Measurements from ENCODE around the gene HSD17B1.
"Not testable (repeated sequence)": the region's sequence is repeated elsewhere in the genome, so short reads cannot be mapped to it uniquely, and the experiment has no call there.

Gene HSD17B1

GRCh38 chr17:42547698-42548069, 5.0 kb upstream of the HSD17B1 start:
- no peak for DNase-seq (ENCODE audit: low read depth, low spot score)

DNA sequence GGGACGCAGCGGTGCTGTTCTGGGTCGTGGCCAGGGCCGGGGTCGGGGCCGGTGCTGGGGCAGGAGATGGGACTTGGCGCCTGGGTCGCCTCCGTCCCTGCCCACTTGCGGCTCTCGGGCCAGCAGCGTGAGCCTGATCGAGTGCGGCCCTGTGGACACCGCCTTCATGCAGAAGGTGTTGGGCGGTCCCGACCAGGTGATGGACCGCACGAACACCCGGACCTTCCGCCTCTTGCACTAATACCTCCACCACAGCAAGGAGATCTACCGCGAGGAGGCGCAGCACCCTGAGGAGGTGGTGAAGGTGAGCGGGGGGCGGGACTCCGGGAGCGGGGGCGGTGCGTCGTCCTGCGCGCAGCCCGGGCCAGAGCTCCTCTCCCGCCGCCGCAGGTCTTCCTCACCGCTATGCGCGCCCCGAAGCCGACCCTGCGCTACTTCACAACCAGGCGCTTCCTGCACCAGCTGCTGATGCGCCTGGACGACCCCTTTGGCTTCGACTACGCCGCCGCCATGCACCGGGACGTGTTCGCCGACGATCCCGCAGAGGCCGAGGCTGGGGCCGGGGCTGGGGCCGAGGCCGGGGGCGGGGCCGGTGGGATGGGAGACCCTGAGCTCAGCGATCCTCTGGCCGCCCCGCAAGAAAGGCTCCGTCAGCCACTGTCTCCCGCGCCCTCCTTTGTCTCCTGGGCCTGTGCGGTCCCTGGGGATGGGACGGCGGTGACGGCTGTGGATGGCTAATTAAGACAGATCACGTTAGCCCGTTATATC, 4.5 kb upstream of the HSD17B1 start:
- DNase-seq (ENCODE audit: low read depth, low spot score) = peak; percentile 83

DNA sequence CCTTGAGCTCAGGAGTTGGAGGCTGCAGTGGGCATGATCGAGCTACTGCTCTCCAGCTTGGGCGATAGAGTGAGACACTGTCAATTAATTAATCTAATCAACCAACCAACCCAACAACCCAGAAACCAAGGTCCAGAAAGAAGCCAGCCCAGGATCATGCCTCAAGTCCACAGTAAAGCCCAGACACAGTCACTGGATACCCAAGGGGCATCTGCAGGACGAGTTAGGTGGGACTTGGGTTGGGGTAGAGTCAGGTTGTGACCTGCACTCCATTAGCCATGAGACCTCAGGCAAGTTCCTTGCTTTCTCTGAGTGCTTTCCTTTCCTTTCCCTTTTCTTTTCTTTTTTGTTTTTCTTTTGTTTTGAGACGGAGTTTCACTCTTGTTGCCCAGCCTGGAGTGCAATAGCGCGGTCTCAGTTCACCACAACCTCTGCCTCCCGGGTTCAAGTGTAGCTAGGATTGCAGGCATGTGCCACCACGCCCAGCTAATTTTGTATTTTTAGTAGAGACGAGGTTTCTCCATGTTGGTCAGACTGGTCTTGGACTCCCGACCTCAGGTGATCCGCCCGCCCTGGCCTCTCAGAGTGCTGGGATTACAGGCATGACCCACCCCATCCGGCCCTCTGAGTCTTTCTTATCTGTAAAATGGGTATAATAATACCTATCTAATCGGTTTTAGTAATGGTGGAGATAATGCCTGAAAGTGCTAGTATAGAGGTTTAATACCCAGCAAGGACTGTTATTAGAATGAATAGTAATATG, 3.5 kb upstream of the HSD17B1 start:
- DNase-seq (ENCODE audit: low read depth, low spot score) = no peak

DNA sequence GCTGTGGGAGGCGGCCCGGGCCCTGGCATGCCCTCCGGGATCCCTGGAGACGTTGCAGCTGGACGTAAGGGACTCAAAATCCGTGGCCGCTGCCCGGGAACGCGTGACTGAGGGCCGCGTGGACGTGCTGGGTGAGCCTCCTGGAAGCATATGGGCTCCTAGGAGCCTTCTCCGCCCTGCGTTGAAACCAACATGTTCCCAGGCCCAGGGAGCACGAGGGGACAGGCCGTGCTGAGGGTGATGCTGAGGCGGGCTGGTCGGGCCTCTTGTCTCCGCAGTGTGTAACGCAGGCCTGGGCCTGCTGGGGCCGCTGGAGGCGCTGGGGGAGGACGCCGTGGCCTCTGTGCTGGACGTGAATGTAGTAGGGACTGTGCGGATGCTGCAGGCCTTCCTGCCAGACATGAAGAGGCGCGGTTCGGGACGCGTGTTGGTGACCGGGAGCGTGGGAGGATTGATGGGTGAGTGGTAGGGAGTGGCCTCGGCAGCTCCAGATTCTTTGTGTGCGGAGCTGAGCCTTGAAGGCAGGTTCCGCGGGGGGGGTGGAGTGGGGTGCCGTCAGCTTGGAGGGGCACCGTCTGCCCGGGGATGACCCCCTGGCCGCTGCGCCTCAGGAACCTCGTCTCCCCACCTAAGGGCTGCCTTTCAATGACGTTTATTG, 567 bp downstream of the HSD17B1 start:
- DNase-seq (ENCODE audit: low read depth, low spot score) = no peak

DNA sequence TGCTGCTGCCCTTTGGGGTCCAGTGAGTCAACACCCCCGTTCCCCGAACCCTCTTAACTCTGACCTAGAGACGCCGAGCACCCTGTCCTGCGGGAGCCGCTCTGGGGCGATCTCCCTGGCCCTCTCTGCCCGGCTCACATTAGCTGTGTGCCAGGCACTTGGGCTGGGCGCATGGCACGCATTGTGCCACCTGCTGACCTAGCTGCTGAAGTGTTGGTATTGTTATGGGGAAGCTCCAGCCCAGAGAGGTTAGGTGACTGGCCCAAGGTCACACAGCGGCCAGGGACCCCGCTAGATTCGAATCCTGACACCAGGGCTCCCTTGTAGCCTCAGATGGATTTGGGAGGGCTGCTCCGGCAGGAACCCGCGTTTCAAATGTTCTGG, 1.1 kb downstream of the HSD17B1 start:
- DNase-seq (ENCODE audit: low read depth, low spot score) = no peak

DNA sequence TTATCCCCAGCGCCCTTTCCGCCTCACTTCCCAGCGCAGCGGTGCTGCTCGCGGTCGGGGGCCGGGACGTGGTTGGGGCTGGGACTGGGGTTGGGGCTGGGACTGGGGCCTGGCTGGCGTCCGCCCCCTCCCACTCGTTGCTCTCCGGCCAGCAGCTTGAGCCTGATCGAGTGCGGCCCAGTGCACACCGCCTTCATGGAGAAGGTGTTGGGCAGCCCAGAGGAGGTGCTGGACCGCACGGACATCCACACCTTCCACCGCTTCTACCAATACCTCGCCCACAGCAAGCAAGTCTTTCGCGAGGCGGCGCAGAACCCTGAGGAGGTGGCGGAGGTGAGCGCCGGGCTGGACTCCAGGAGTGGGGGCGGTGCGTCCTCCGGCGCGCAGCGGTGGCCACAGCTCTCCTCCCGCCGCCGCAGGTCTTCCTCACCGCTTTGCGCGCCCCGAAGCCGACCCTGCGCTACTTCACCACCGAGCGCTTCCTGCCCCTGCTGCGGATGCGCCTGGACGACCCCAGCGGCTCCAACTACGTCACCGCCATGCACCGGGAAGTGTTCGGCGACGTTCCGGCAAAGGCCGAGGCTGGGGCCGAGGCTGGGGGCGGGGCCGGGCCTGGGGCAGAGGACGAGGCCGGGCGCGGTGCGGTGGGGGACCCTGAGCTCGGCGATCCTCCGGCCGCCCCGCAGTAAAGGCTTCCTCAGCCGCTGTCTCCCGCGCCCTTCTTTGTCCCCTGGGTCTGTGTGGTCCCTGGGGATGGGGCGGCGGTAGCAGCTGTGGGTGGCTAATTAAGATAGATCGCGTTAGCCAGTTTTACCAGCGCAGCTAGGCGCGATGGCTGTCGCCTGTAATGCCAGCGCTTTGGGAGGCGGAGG, 1.8 kb downstream of the HSD17B1 start:
- peak; percentile 90 for DNase-seq (ENCODE audit: low read depth, low spot score)

DNA sequence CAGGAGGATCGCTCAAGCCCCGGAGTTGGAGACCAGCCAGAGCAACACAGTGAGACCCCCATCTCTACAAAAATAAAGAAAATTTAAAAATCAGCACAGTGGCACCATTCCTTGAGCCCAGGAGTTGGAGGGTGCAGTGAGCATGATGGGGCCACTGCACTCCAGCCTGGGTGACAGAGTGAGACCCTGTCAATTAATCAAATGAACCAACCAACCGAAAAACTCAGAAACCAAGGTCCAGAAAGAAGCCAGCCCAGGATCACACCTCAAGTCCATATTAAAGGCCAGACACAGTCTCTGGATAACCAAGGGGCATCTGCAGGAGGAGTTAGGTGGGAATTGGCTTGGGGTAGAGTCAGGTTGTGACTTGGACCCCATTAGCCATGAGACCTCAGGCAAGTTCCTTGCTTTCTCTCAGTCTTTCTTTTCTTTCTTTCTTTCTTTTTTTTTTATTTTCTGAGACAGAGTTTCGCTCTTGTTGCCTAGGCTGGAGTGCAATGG, 2.4 kb downstream of the HSD17B1 start:
- DNase-seq (ENCODE audit: low read depth, low spot score) = no peak

DNA sequence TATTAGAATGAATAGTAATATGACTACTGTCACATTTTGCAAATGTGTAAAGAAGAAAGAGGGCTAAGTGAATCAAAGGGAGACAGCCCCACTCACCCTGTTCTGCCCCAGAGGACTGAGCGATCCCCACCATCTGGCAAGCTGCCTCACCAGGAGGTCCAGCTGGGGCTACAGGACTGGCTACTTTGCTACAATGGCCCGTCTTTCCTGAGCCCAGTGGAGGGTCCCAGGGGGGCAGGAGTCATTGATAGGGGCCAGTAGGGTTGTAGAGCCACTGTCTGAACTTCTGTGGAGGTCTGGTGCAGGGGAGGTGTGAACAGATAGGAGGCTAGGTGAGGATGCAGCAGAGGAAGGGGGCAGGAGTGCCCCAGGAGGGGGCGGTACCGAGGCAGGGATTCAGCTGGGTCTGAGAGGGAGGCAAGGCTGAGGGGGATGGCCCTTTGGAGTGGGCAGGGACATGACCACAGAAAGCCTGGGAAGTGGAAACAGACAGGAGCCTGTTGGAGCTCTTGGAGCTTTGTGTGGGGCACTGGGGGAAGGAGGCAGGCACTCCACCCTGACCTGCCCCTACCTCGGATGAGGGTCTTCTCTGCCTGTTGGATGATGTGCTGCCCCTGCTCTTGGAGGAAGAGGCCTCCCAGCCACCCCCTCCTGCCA, 3.4 kb downstream of the HSD17B1 start:
- not testable (repeated sequence) for DNase-seq (ENCODE audit: low read depth, low spot score)

- no peak for DNase-seq (ENCODE audit: low read depth, low spot score)
Measured at GRCh38 chr17:42559075-42559474, 6.4 kb downstream of the HSD17B1 start.

DNA sequence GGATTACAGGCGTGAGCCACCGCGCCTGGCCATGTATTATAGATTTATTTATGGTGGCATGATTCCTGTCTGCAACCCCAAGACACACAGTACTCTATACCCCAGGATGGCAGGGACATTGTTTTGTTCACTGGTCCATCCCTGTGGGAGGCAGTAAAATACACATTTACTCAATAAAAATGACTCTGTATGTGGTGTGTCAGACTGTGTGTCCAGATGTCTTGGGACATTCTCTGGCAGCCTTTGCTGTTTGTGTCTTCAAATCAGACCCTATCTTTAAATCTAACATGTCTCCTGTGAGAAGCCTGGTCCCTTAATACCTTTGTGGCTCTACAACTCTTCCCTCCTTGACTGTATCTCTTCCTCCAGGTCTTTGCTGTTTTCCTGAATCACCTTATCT, 7.5 kb downstream of the HSD17B1 start:
- DNase-seq (ENCODE audit: low read depth, low spot score) = no peak

- DNase-seq (ENCODE audit: low read depth, low spot score) = peak; percentile 98
Measured at GRCh38 chr17:42561897-42562387, 9.2 kb downstream of the HSD17B1 start, which contains the start of gene COASY. COASY (plus strand) TSS chr17:42562148; CDS start chr17:42562623, 475 bp downstream.

DNA sequence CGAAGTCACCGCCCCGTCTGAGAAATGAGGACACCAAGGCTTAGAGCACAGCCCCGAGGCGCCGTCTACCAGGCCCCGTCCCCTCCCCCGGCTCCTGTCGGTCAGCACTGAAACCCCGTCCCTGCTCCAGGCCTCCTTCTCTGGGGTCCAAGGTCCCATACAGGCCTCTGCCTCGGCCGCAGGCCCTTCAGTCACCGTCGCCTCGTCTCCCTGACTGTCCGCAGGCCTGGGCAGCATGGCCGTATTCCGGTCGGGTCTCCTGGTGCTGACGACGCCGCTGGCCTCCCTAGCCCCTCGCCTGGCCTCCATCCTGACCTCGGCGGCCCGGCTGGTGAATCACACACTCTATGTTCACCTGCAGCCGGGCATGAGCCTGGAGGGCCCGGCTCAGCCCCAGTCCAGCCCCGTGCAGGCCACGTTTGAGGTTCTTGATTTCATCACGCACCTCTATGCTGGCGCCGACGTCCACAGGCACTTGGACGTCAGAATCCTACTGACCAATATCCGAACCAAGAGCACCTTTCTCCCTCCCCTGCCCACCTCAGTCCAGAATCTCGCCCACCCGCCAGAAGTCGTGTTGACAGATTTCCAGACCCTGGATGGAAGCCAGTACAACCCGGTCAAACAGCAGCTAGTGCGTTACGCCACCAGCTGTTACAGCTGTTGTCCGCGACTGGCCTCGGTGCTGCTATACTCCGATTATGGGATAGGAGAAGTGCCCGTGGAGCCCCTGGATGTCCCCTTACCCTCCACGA, 9.8 kb downstream of the HSD17B1 start:
- DNase-seq (ENCODE audit: low read depth, low spot score) = no peak

DNA sequence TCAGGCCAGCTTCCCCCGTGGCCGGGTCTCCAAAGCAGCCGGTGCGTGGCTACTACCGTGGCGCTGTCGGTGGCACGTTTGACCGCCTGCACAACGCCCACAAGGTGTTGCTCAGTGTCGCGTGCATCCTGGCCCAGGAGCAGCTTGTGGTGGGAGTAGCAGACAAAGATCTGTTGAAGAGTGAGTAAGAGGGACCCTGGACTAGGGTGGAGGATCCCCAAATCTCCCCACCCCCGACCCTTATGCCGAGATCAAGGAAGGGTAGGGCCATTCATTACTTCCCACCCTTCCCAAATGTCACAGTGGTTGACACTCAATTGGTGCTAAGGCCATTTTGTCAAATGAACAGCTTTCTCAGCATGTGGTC, 10.4 kb downstream of the HSD17B1 start:
- DNase-seq (ENCODE audit: low read depth, low spot score) = no peak

DNA sequence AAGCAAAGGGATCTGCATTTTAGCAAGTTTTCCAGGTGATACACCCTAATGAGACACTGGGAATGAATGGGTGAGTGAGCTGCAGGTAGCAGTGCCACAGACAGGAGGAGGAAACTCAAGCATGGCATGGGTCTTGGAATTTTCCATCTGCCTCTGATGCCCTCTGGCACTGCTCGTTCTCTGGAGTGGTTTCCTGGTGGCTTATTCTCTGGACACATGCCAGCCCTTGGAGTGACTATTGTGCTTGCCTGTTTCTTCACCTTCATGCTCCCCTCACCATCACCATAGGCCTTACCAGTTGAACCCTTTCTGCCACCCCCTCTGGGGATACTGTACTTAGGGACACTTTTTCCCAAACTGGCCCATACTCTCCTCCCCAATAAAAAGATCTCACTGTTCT, 10.8 kb downstream of the HSD17B1 start:
- no peak for DNase-seq (ENCODE audit: low read depth, low spot score)

GRCh38 chr17:42563950-42564349, 11.2 kb downstream of the HSD17B1 start:
- no peak for DNase-seq (ENCODE audit: low read depth, low spot score)

GRCh38 chr17:42564815-42565522, 12.2 kb downstream of the HSD17B1 start:
- no peak for DNase-seq (ENCODE audit: low read depth, low spot score)

DNA sequence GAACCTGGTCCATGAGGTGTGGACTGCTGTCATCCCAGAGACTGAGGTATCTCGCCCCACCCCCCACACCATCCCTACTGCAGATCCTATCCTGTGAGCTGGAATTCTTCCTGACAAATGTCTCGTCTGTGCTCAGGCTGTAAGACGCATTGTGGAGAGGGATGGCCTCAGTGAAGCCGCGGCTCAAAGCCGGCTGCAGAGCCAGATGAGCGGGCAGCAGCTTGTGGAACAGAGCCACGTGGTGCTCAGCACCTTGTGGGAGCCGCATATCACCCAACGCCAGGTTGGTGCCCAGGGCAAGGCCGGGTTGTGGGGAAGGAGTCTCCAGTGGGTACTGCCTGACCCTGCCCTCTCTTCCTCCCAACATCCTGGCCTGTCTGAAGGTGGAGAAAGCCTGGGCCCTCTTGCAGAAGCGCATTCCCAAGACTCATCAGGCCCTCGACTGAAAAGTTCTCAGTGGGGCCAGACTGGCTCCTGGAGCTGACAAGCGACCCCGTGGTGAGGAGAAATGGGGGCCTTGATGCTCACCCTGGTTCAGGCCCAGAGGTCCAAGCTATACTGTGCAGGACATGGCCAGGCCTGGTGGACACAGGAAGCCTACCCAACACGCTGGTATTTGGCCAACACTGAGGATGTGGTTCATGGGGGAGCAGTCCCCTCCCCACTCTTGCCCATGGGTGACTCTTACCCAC, 12.9 kb downstream of the HSD17B1 start:
- no peak for DNase-seq (ENCODE audit: low read depth, low spot score)

DNA sequence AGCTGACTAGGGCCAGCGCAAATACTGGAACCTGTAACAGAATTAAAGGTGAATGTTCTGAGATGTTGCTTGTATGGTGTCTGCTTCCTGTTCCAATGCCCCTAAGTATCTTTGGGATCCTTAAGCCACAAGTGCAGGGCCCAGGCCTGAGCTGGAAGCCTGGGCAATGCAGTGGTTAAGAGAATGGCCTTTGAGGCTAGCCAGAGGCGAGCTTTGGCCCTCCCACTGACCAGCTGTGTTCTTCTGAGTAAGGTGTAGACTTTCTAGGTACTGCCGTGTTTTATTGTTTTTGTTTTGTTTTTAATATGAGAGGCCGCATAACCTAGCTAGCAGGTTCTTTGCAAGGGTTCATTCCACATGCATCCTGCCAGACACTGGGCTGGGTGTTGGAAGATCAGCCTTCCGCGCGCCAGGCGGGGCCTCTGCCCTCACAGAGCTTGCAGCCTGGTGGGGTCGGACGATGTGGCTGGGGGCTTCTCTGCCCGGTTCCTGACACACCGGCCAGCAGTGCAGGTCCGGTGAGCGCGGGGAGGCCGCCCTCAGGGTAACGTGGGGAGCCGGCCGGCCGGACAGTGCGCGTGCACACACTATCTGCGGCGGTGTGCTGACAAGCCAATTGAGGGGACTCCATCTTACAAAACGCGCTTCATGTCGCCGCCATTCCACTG, 13.6 kb downstream of the HSD17B1 start:
- DNase-seq (ENCODE audit: low read depth, low spot score) = no peak
